K562 (cell line): ENCODE data around the gene PYGM. TPM values are rescaled to one million over a fixed set of nuclear protein-coding genes. Genes with fewer than 3 reads are reported as not detected.

ENCODE experiments used
- ARHGAP35 ChIP-seq: fragments of 450-650 bp; IDR thresholded peaks from 2 replicates; pipeline ENCODE4 v1.6.1; 2018; ENCODE audit not compliant: partially characterized antibody
- ATF1 ChIP-seq, 2 experiments: fragments of 450-650 bp in 1 of 2; IDR thresholded peaks; 2 replicates each; pipeline ENCODE4 v1.6.1; 2016; ENCODE audit warnings: missing compliant biosample characterization in 1 of 2, missing genetic modification characterization in 1 of 2
- CTCF ChIP-seq, 3 experiments: IDR thresholded peaks in 2 of 3; conservative IDR thresholded peaks in 1 of 3; 2 replicates each; pipeline ENCODE4 v1.5.1; 2011 to 2012; ENCODE audit warnings: low read length in 3 of 3, mild to moderate bottlenecking in 3 of 3, control low read depth in 2 of 3, improper control_type of control experiment in 1 of 3, inconsistent platforms in 1 of 3, low read depth in 1 of 3, mixed read lengths in 1 of 3, moderate library complexity in 1 of 3; ENCODE audit not compliant: insufficient read depth in 2 of 3
- FOS ChIP-seq: IDR thresholded peaks from 3 replicates; pipeline ENCODE4 v1.6.1; 2011; ENCODE audit not compliant: insufficient read length; ENCODE audit errors: extremely low read depth
- HDAC1 ChIP-seq, 2 experiments: fragments of 450-650 bp; IDR thresholded peaks; 2 replicates each; pipeline ENCODE4 v1.6.1; 2016 to 2017; ENCODE audit warnings: inconsistent platforms in 1 of 2, mild to moderate bottlenecking in 1 of 2, moderate library complexity in 1 of 2
- MXI1 ChIP-seq: IDR thresholded peaks from 2 replicates; pipeline ENCODE4 v1.6.1; 2011; ENCODE audit warnings: low read depth, mild to moderate bottlenecking, improper control_type of control experiment, low read length
- NBN ChIP-seq: fragments of 450-650 bp; IDR thresholded peaks from 2 replicates; pipeline ENCODE4 v1.6.1; 2016; ENCODE audit warnings: low read depth, mild to moderate bottlenecking
- NEUROD1 ChIP-seq: fragments of 150-350 bp; IDR thresholded peaks from 2 replicates; pipeline ENCODE4 v1.6.1; 2014; ENCODE audit warnings: borderline replicate concordance, low read length, low read depth; ENCODE audit not compliant: partially characterized antibody
- NFRKB ChIP-seq: fragments of 450-650 bp; IDR thresholded peaks from 2 replicates; pipeline ENCODE4 v1.6.1; 2016; ENCODE audit warnings: low read depth
- PCBP1 ChIP-seq: fragments of 200-400 bp; formaldehyde crosslinking; IDR thresholded peaks from 2 replicates; pipeline ENCODE4 v1.6.1; 2018; ENCODE audit warnings: mild to moderate bottlenecking, low read depth, low read length; ENCODE audit not compliant: poor library complexity, severe bottlenecking
- POU5F1 ChIP-seq: fragments of 150-350 bp; IDR thresholded peaks from 2 replicates; pipeline ENCODE4 v1.6.1; 2014; ENCODE audit warnings: borderline replicate concordance, low read length, low read depth, mild to moderate bottlenecking; ENCODE audit not compliant: partially characterized antibody
- SMC3 ChIP-seq: conservative IDR thresholded peaks from 2 replicates; pipeline ENCODE4 v1.6.1; 2011; ENCODE audit warnings: low read depth, low read length, improper control_type of control experiment; ENCODE audit not compliant: insufficient read depth
- SPI1 ChIP-seq: IDR thresholded peaks from 2 replicates; pipeline ENCODE4 v1.6.1; 2011; ENCODE audit warnings: low read depth, low read length, control low read depth, borderline replicate concordance
- TAF1 ChIP-seq: IDR thresholded peaks from 2 replicates; pipeline ENCODE4 v1.6.1; 2011; ENCODE audit warnings: mild to moderate bottlenecking, low read length, moderate library complexity; ENCODE audit not compliant: insufficient read depth, control insufficient read depth, severe bottlenecking; ENCODE audit errors: extremely low read depth
- TAF9B ChIP-seq: fragments of 450-650 bp; IDR thresholded peaks from 2 replicates; pipeline ENCODE4 v1.6.1; 2018; ENCODE audit warnings: mild to moderate bottlenecking; ENCODE audit not compliant: partially characterized antibody
- TCF7 ChIP-seq: sonication (generic); IDR thresholded peaks from 2 replicates; pipeline ENCODE4 v1.6.1; 2016; ENCODE audit warnings: antibody characterized with exemption, borderline replicate concordance
- UBTF ChIP-seq, 2 experiments: IDR thresholded peaks; 2 replicates each; pipeline ENCODE4 v1.6.1; 2012; ENCODE audit warnings: improper control_type of control experiment in 2 of 2, low read depth in 2 of 2, low read length in 2 of 2, borderline replicate concordance in 1 of 2
- ZBED1 ChIP-seq: IDR thresholded peaks from 2 replicates; pipeline ENCODE4 v1.6.1; 2014
- ZHX1 ChIP-seq: fragments of 150-350 bp; conservative IDR thresholded peaks from 2 replicates; pipeline ENCODE4 v1.6.1; 2014; ENCODE audit warnings: low read length
- ZNF121 ChIP-seq: sonication (generic); formaldehyde crosslinking; conservative IDR thresholded peaks from 2 replicates; pipeline ENCODE4 v1.8.0; 2022; ENCODE audit warnings: missing genetic modification reagents
- polyA plus RNA-seq, 8 experiments: library from polyadenylated mRNA; depleted of rRNA in 4 of 8; stranded (reverse) in 5 of 8; unstranded in 3 of 8; fragments of >200 nt; fragmentation: Nextera tagmentation in 2 of 8; fragmentation: Illumina TruSeq in 1 of 8; extraction: Ambion mirVana in 2 of 8; extraction: Trizol in 1 of 8; gene quantifications; 2 replicates each; pipeline versions ENCODE4 v1.2.1 to v1.2.3, GENCODE V29; 2011 to 2014; ENCODE audit warnings: inconsistent platforms in 1 of 8, missing spikeins in 1 of 8
- total RNA-seq, 7 experiments: library from RNA; depleted of rRNA in 6 of 7; stranded (reverse); fragments of >200 nt in 6 of 7; fragmentation: Illumina TruSeq in 2 of 7; extraction: Trizol in 2 of 7; gene quantifications; 2 replicates each; pipeline versions ENCODE4 v1.2.1 to v1.2.3, GENCODE V29; 2011 to 2021; ENCODE audit warnings: low replicate concordance in 1 of 7

PYGM gene
- total and polyA plus RNA-seq, 9 of the 15 experiments (the other 6 are each of a cell fraction or from before 2014, with no cell fraction given): 0.07 to 1.5 (median 0.68) TPM

GRCh38 chr11:64778473-64779298 lies 18.9 kb upstream of the PYGM start, which contains the start of gene SF1 (continued):
- TF ChIP-seq ARHGAP35 (peak; percentile 92), ZHX1 (peak; percentile 95), SMC3 (no peak), HDAC1 (IDR thresholded peaks at IDR 0.05) (peak in 1 of 2 experiments; percentile 12; a peak in 1 of 4 replicates), TCF7 (no peak), NEUROD1 (peak; percentile 76), NFRKB (peak; percentile 44; the same call in 1 of the 2 replicates), NBN (peak; percentile 55; the same call in 1 of the 2 replicates), TAF9B (peak; percentile 11), UBTF (IDR thresholded peaks at IDR 0.05; ENCODE audit: borderline replicate concordance in 1 of 2, low read depth in 2 of 2, low read length in 2 of 2) (0 out of 4 replicates have a peak, but pooled peaks of 1 of the 2 experiments have one; percentile 41), MXI1 (peak; percentile 59; the same call in 1 of the 2 replicates), ZNF121 (CRISPR knock-in tag) (no peak), SPI1 (peak; percentile 96), ATF1 (CRISPR knock-in tag; IDR thresholded peaks at IDR 0.05) (0 out of 2 replicates have a peak, but pooled peaks have one; percentile 50), ATF1 (tag; IDR thresholded peaks at IDR 0.05) (peak; percentile 97), PCBP1 (no peak), TAF1 (peak; percentile 81), CTCF (IDR thresholded peaks at IDR 0.05 in 2 of 3, conservative IDR thresholded peaks at IDR 0.05 in 1 of 3; ENCODE audit: insufficient read depth in 2 of 3, low read depth in 1 of 3, low read length in 3 of 3) (peak; percentile 13 to 42 (median 17); a peak in 3 of 6 replicates), ZBED1 (peak; percentile 79; the same call in 1 of the 2 replicates), POU5F1 (peak; percentile 26), FOS (peak; percentile 64)
